T-helper 2 cell treated with Interferon-gamma antibody and Interleukin-4, amounts not matched to agents 5 μg/mL and 100 μg/mL, for 36 hours (primary cell): Measurements from ENCODE around the gene ZNF618.

Source experiments
- DNase-seq: peaks from one replicate; pipeline ENCODE4 v3.0.0; 2021; ENCODE audit warnings: low spot score
- H3K27ac Mint-ChIP-seq: one replicate; pipeline ENCODE4 v1.8.0; 2021; ENCODE audit warnings: mild to moderate bottlenecking, mixed read lengths
- H3K27me3 Mint-ChIP-seq: one replicate; pipeline ENCODE4 v1.8.0; 2021; ENCODE audit warnings: low read depth, mixed read lengths
- H3K36me3 Mint-ChIP-seq: one replicate; pipeline ENCODE4 v1.8.0; 2021; ENCODE audit warnings: low read depth, mixed read lengths
- H3K4me1 Mint-ChIP-seq: one replicate; pipeline ENCODE4 v1.8.0; 2021; ENCODE audit warnings: low read depth, mixed read lengths
- H3K4me3 Mint-ChIP-seq: one replicate; pipeline ENCODE4 v1.8.0; 2022; ENCODE audit warnings: mild to moderate bottlenecking, moderate library complexity, mixed read lengths
- H3K9me3 Mint-ChIP-seq: one replicate; pipeline ENCODE4 v1.8.0; 2021; ENCODE audit warnings: mixed read lengths

The ZNF618 gene

GRCh38 chr9:113973963-113974413 is 97.9 kb downstream of the ZNF618 start:
- no peaks in the 10 kb centered on the region for H3K36me3 Mint-ChIP-seq
- no peak overlapping the region for H3K4me3 Mint-ChIP-seq
- no peak overlapping the region for H3K27ac Mint-ChIP-seq
- no peaks in the 10 kb centered on the region for H3K27me3 Mint-ChIP-seq
- H3K9me3 Mint-ChIP-seq = no peaks in the 10 kb centered on the region
- no peaks in the 10 kb centered on the region for H3K4me1 Mint-ChIP-seq
- DNase-seq = no peak

GRCh38 chr9:113976915-113977314 is 100.8 kb downstream of the ZNF618 start:
- Mint-ChIP-seq H3K36me3 (no peaks in the 10 kb centered on the region), H3K4me3 (no peak overlapping the region), H3K27ac (no peak overlapping the region), H3K9me3 (no peaks in the 10 kb centered on the region), H3K27me3 (no peaks in the 10 kb centered on the region), H3K4me1 (no peaks in the 10 kb centered on the region)
- no peak for DNase-seq

- H3K27me3 Mint-ChIP-seq = no peaks in the 10 kb centered on the region
- H3K9me3 Mint-ChIP-seq = no peaks in the 10 kb centered on the region
- no peak for DNase-seq
- H3K4me1 Mint-ChIP-seq = no peaks in the 10 kb centered on the region
- H3K4me3 Mint-ChIP-seq = no peak overlapping the region
- no peaks in the 10 kb centered on the region for H3K36me3 Mint-ChIP-seq
- no peak overlapping the region for H3K27ac Mint-ChIP-seq
Observed at GRCh38 chr9:113978725-113979342, 102.7 kb downstream of the ZNF618 start.

GRCh38 chr9:113979343-113980127 is 103.4 kb downstream of the ZNF618 start:
- no peaks in the 10 kb centered on the region for H3K36me3 Mint-ChIP-seq
- H3K4me3 Mint-ChIP-seq = no peak overlapping the region
- H3K9me3 Mint-ChIP-seq = no peaks in the 10 kb centered on the region
- H3K27me3 Mint-ChIP-seq = no peaks in the 10 kb centered on the region
- DNase-seq = no peak
- H3K4me1 Mint-ChIP-seq = no peaks in the 10 kb centered on the region
- H3K27ac Mint-ChIP-seq = no peak overlapping the region

GRCh38 chr9:113984639-113985380 is 108.7 kb downstream of the ZNF618 start:
- no peak overlapping the region for H3K27ac Mint-ChIP-seq
- no peaks in the 10 kb centered on the region for H3K4me1 Mint-ChIP-seq
- no peak for DNase-seq
- no peaks in the 10 kb centered on the region for H3K36me3 Mint-ChIP-seq
- no peaks in the 10 kb centered on the region for H3K27me3 Mint-ChIP-seq
- H3K9me3 Mint-ChIP-seq = no peaks in the 10 kb centered on the region
- H3K4me3 Mint-ChIP-seq = no peak overlapping the region

GRCh38 chr9:113985968-113986585 is 110.0 kb downstream of the ZNF618 start:
- Mint-ChIP-seq H3K36me3 (no peaks in the 10 kb centered on the region), H3K4me1 (no peaks in the 10 kb centered on the region), H3K4me3 (no peak overlapping the region), H3K9me3 (no peaks in the 10 kb centered on the region), H3K27me3 (no peaks in the 10 kb centered on the region), H3K27ac (no peak overlapping the region)
- DNase-seq = no peak

- DNase-seq = no peak
- Mint-ChIP-seq H3K9me3 (no peaks in the 10 kb centered on the region), H3K4me1 (no peaks in the 10 kb centered on the region), H3K27me3 (no peaks in the 10 kb centered on the region), H3K4me3 (no peak overlapping the region), H3K36me3 (no peaks in the 10 kb centered on the region), H3K27ac (no peak overlapping the region)
Observed at GRCh38 chr9:113986931-113987330, 110.8 kb downstream of the ZNF618 start.

- no peaks in the 10 kb centered on the region for H3K9me3 Mint-ChIP-seq
- H3K4me1 Mint-ChIP-seq = no peaks in the 10 kb centered on the region
- no peaks in the 10 kb centered on the region for H3K36me3 Mint-ChIP-seq
- no peak overlapping the region for H3K27ac Mint-ChIP-seq
- no peak for DNase-seq
- H3K4me3 Mint-ChIP-seq = no peak overlapping the region
- H3K27me3 Mint-ChIP-seq = no peaks in the 10 kb centered on the region
Observed at GRCh38 chr9:113987526-113987925, 111.4 kb downstream of the ZNF618 start.

GRCh38 chr9:113988385-113989016 is 112.4 kb downstream of the ZNF618 start:
- Mint-ChIP-seq H3K9me3 (no peaks in the 10 kb centered on the region), H3K4me1 (peaks cover 4% of the 10 kb centered on the region), H3K27ac (no peak overlapping the region), H3K4me3 (no peak overlapping the region), H3K27me3 (no peaks in the 10 kb centered on the region), H3K36me3 (no peaks in the 10 kb centered on the region)
- DNase-seq = no peak

GRCh38 chr9:113989017-113989713 is 113.1 kb downstream of the ZNF618 start:
- Mint-ChIP-seq H3K36me3 (no peaks in the 10 kb centered on the region), H3K27me3 (no peaks in the 10 kb centered on the region), H3K9me3 (no peaks in the 10 kb centered on the region), H3K4me3 (no peak overlapping the region), H3K4me1 (peaks cover 4% of the 10 kb centered on the region), H3K27ac (no peak overlapping the region)
- no peak for DNase-seq

- Mint-ChIP-seq H3K27ac (no peak overlapping the region), H3K9me3 (no peaks in the 10 kb centered on the region), H3K4me1 (peaks cover 4% of the 10 kb centered on the region), H3K4me3 (no peak overlapping the region), H3K36me3 (no peaks in the 10 kb centered on the region), H3K27me3 (no peaks in the 10 kb centered on the region)
- DNase-seq = no peak
Observed at GRCh38 chr9:113989714-113990569, 113.8 kb downstream of the ZNF618 start.

- Mint-ChIP-seq H3K27me3 (no peaks in the 10 kb centered on the region), H3K9me3 (no peaks in the 10 kb centered on the region), H3K4me1 (peaks cover 4% of the 10 kb centered on the region), H3K27ac (no peak overlapping the region), H3K4me3 (no peak overlapping the region), H3K36me3 (no peaks in the 10 kb centered on the region)
- DNase-seq = no peak
Observed at GRCh38 chr9:113990570-113990907, 114.4 kb downstream of the ZNF618 start.
